ENCODE results near the gene TAOK1.

Gene TAOK1

DNA sequence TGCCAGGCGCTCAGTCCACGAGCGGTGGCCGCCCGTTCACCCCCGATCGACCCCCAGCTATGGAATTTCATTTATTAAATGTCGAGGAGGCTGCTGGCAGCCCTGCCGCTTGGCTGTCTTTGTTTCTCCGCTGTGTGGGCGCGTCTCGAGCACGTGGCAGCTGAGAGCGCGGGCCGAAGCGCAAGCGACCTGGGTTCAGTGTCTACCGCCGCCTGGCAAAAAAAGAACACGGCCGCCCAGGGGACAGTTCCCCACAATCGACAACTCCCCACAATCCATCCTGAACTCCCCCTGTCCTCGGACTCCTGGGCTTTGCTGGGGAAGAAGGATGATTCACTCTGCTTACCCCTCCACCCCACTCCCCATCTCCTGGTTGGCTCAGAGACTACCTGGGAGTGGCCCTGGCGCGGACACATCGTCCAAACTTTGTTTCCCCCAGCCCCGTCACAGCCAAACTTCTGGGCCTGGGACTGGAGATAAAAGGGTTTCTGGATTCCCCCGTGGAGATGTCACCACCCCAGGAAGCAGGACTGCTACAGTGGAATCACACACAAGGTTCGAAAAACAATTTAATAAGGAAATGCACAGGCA, 201.1 kb downstream of the TAOK1 start:
- no peak for TF ChIP-seq GATA3 (IDR thresholded peaks at IDR 0.05; ENCODE audit: low read depth, low read length)
- TF ChIP-seq GATA2 (IDR thresholded peaks at IDR 0.05; ENCODE audit: low read depth, low read length) = no peak

DNA sequence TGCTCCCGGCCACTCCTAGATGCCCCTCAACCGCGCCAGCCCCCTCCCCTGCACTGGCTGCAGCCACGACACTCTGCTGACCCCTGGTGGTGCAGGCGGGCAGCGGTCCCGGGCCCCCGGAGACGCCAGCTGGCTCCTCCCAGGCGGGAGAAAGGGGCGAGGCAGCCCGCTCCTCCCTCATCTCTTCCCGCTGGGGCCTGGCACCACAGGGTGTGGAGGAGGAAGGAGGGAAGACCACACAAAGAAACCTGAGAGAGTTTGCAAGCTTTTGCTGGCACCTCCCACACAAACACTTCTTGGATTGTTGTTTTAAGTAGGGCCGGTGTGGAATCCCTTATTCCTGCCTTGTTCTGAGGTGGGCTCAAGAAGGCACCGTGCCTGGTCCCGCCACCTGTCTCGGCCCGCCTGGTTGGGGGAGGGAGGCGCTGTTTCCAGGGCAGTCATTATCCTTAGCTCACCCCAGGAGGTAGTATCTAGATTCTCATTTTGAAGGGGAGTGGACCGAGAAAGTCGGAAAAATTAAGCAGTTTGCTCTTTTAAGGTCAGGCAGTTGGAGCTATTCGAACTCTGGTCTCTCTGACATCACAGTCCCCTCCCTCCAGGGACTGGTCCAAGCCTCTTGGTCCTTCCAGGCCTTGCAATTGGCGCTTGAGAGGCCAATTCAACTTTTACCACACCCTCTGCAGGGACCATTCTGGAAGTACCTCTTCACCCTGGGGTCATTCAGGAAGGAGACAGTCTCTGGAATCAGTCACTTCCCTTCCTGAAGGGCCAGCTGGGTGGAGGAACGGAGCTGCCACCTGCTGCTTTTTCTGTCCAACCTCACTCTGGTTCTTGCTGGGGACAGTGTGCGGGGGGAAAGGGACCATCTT, 201.8 kb downstream of the TAOK1 start:
- no peak for TF ChIP-seq GATA3 (IDR thresholded peaks at IDR 0.05; ENCODE audit: low read depth, low read length)
- no peak for TF ChIP-seq GATA2 (IDR thresholded peaks at IDR 0.05; ENCODE audit: low read depth, low read length)

DNA sequence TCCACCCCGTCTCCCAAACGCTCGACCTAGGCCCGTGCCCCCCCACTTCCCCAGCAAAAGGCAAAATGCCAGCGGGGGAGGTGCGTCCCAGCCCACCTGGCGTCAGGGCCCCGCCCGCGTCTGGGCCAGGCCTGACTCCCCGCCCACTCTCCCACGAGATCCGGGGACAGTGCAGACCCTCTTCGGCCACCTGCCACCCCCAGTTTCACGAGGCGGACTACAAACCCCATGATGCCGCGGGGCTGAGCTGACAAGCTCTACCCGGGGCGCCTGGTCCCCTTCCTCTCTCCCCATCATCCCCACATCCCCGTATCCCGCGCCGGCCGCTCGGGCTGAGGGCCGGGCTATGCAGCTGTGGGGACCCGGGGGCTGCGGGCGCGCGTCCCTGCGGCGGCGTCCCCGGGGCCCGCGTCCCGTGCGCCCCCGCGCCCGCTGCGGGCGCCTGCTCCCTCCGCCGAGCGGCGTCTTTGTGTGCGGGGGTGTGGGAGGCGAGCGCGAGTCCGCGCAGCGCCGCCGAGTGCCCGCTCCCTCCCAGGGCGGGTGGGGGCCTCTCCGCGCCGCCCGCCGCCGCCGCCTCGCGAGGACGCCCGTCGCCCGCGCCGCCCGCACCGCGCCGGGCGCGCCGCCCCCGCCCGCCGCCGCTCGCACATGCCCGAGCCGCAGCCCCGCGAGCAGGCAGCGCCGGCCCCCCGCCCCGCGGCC, 202.8 kb downstream of the TAOK1 start, which contains the start of gene ANKRD13B:
ANKRD13B (plus strand) TSS at position 283 of the 702 bp plus-strand sequence. CDS start 490 bp downstream, outside the sequence.
- TF ChIP-seq GATA2 (IDR thresholded peaks at IDR 0.05; ENCODE audit: low read depth, low read length) (no peak), GATA3 (IDR thresholded peaks at IDR 0.05; ENCODE audit: low read depth, low read length) (no peak)

DNA sequence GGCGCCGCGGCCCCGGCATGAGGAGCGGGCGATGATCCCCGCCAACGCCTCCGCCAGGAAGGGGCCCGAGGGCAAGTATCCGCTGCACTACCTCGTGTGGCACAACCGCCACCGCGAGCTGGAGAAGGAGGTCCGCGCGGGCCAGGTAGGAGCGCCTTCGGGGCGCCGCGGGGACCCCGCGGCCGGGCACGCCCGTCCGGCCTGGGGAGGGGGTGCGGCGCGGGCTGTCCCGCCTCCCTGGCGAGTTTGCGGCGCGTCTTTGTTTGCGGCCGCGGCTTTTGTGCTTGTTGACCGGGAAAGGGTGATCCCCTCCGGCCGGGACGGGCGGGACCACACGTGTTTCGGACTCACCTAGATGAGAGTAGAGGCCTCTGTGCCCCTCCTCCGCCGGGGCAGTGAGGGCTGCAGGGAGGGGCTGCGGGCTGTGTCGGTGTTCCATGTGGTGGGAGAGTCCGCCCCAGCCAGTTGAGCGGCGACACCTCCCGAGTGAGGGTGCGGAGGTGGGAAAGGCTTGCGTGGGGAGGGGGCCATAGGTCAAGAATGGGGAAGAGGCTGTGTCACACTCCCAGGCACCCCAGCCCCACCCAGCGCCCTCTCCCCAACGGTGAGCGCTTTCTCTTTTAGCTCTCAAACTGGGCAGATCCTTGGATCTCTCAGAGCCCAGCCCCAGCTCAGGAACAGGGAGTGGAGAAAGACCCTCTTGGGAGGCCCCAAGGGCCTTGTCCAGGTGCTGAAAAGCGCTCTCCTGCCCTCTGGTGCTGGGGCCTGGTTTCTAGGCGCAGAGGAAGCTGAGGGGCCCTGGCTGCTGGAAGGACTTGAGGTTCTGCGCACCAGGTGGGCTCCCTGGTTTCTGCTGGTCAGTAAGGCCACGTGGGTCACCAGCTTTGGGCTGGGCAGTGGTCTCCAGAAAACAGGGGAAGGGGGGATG, 203.7 kb downstream of the TAOK1 start:
- TF ChIP-seq GATA3 (IDR thresholded peaks at IDR 0.05; ENCODE audit: low read depth, low read length) (no peak), GATA2 (IDR thresholded peaks at IDR 0.05; ENCODE audit: low read depth, low read length) (no peak)

DNA sequence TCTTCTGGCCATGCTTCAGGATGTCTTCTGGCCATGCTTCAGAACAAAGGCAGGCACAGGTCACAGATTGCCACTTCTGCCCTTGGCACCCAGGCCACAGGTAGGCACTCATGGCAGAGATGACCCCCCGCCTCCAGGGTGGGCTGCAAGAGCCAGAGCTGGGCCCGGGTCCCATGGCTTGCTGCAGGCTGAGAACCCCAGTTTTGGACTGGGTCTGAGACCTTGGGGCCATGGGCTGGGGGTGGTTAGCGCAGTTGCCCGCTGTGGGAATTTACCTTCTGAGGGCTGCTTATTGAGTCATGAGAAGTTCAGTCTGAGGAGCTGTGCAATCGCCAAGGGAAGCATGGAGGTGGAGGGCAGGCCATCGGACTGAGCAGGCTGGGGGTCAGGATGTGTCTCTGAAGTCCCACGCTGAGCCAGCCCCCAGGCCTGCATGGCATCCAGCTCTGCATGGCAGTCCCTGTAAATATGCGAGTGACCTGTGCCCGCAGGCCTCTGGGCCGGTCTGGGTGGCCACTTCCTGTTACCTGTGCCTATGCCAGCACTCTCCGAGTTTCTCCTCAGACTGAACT, 204.4 kb downstream of the TAOK1 start:
- TF ChIP-seq GATA2 (IDR thresholded peaks at IDR 0.05; ENCODE audit: low read depth, low read length) = no peak
- TF ChIP-seq GATA3 (IDR thresholded peaks at IDR 0.05; ENCODE audit: low read depth, low read length) = no peak

DNA sequence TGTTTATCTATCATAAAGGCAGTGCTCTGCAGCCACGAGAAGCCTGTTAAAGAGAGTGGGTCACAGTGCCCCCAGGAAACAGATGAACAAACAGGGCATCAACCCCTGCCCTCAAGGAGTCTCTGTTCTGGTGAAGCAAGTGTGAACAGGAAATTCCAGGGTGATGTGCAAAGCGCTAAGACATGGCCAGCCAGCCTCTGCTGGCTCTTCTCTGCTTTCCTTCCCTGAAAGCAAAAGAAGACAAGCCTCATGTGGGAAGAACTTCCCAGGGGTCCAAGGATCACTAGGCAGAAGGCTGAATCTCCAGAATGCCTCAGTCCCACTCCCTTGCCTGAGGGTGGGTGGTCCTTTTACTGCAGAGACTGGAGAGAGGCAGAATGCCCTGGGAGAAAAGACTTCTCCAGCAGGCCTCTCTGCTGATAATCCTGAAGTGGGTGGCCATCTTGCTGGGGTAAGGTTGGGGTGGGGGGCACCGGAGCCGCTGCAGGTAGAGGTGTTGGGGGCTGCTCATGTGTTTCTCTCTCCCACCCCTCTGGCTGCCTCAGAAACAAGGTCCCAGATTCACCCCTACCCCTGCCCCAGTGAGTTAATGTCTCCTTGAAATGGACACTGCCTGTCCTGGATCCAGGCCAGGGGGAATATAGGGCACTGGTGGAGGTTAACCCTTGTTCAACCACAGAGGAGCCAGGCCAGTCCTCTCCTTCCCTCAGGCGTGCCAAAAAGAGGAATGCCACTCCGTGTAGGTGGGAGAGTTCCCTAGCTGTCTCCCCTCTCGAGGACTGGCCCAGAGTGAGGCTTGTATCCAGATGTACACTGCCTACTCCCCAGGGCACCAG, 205.2 kb downstream of the TAOK1 start:
- TF ChIP-seq GATA2 (IDR thresholded peaks at IDR 0.05; ENCODE audit: low read depth, low read length) (no peak), GATA3 (IDR thresholded peaks at IDR 0.05; ENCODE audit: low read depth, low read length) (no peak)

DNA sequence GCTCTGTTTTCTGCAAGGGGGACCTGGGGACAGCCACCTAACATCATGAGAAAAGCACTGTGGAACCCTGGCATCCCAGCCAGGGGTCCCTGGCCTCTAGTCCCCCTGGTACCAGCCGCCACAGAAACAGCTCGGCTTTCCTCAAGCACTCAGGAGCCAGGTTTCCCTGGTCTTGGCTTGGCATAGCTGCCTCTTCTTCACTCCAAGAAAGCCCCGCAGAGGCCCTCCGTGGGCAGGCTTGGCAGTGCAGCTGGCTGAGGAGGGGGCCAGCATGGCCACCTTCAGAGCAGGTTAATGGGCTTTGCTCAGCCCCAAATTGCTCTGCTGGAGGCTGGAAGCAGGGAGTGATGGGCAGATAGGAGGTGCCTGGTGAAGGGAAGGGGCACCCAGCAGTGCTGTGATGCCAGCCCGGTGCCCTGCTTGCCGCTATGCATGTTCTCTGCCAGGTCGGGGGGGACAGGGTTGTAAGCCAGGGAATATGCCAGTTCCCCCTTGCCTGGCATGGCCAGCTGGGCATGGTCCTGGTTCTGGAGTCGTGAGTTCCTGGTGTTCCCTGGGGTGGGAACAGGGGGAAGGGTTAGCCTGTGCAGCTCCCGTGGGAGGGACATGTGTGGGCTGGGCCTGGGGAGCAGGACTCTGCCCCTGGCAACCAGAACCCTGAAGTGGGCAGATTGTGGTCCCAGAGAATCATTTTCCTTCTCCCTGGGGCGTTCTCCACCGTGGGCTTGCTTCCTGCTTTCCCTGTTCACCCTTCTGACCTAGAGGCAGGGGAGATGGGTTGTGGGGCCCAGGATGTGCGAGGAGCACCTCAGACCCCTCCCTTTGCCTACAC, 206.0 kb downstream of the TAOK1 start:
- TF ChIP-seq GATA2 (IDR thresholded peaks at IDR 0.05; ENCODE audit: low read depth, low read length) (no peak), GATA3 (IDR thresholded peaks at IDR 0.05; ENCODE audit: low read depth, low read length) (no peak)

DNA sequence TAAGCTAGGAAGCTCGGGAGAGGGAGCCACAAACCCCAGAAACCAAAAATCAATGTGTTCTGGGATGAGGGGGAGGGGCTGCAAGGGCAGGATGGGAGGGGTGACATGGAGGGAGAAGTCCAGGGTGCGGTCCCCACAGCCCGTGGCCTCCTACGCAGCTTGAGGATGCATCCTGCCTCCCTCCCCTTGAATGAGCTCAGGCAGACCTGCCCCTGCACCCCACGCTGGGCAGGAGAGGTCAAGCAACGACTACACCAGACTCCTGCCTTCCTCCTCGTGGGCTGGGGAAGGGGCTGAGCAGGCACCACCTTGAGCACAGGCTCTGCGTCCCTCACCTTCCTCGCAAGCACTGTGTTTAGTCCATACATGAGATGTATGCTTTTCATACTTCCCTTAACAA, 206.6 kb downstream of the TAOK1 start:
- no peak for TF ChIP-seq GATA3 (IDR thresholded peaks at IDR 0.05; ENCODE audit: low read depth, low read length)
- no peak for TF ChIP-seq GATA2 (IDR thresholded peaks at IDR 0.05; ENCODE audit: low read depth, low read length)

DNA sequence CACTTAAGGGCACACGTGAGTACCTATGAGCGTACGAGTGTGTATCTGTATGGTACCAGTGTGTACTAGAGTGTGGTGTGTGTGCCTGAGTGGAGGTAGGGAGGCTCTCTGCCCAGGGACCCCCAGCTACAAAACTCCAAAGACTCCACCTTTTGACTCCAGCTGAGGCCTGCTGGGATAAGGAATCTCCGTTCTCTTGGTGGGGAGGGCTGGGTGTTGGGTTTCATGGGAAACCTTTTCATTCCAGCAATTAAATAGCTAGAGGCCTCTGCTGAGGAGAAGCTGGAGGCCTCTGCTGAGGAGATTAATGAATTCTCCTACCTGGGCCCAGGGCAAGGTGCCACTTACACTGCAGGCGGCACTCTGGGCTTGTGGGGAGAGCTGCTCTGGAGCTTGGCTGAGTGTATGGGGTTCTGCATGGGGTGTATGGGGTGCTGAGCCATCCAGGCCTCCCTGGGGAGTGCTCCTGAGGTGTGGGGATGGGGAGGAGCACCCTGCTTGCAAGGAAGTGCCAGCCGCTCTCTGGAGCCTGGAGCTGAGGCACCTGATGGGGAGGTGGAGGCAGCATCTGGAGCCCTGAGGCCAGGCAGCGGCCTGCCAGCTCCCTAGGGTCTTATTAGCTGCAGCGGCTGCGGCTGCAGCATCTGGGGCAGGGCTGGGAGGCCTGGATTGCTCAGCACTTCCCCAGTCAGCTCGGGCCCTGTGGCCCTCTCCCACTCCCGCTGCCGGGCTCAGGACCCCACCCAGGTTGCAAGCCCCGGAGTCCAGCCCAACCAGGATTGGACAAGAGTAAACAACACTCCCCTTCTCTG, 207.4 kb downstream of the TAOK1 start:
- TF ChIP-seq GATA2 (IDR thresholded peaks at IDR 0.05; ENCODE audit: low read depth, low read length) (no peak), GATA3 (IDR thresholded peaks at IDR 0.05; ENCODE audit: low read depth, low read length) (no peak)

Measured in SH-SY5Y (cell line).